Measurements from ENCODE around the gene TCF21. TPM values are rescaled to one million over a fixed set of nuclear protein-coding genes. Genes with fewer than 3 reads are reported as not detected.

Gene TCF21
- total and polyA plus RNA-seq, 2 of the 13 experiments (the other 11 are each of a cell fraction or from before 2014, with no cell fraction given): not detected

GRCh38 chr6:133939778-133940667, 51.1 kb downstream of the TCF21 start:
- peak overlapping the region; percentile 55 for H3K4me2 ChIP-seq (ENCODE audit: low read depth, low read length)
- H2AFZ ChIP-seq (ENCODE audit: low read length): peak overlapping the region; percentile 94
- TF ChIP-seq NR2C2 (CRISPR knock-in tag; IDR thresholded peaks at IDR 0.05; ENCODE audit: borderline replicate concordance) (peak; percentile 60), ATF4 (CRISPR knock-in tag; IDR thresholded peaks at IDR 0.05) (0 out of 4 replicates have a peak, but pooled peaks of 1 of the 2 experiments have one; percentile 55), ZNF574 (CRISPR knock-in tag; IDR thresholded peaks at IDR 0.05) (peak; percentile 68), TAF1 (CRISPR knock-in tag; IDR thresholded peaks at IDR 0.05) (no peak), CEBPG (CRISPR knock-in tag; IDR thresholded peaks at IDR 0.05) (peak; percentile 79), ARID5B (CRISPR knock-in tag; IDR thresholded peaks at IDR 0.05) (peak; percentile 35; the same call in 1 of the 2 replicates), ZBTB25 (CRISPR knock-in tag; IDR thresholded peaks at IDR 0.05) (0 out of 2 replicates have a peak, but pooled peaks have one; percentile 26), ZNF12 (CRISPR knock-in tag; IDR thresholded peaks at IDR 0.05) (0 out of 2 replicates have a peak, but pooled peaks have one; percentile 30), IRF2 (CRISPR knock-in tag; IDR thresholded peaks at IDR 0.05) (peak; percentile 71; the same call in 1 of the 2 replicates), KDM4B (CRISPR knock-in tag; IDR thresholded peaks at IDR 0.05) (no peak), GATAD2A (CRISPR knock-in tag; IDR thresholded peaks at IDR 0.05) (peak; percentile 50; the same call in 1 of the 2 replicates), ZFP36 (IDR thresholded peaks at IDR 0.05; ENCODE audit: borderline replicate concordance, low read depth, low read length, partially characterized antibody) (no peak), SAP130 (CRISPR knock-in tag; IDR thresholded peaks at IDR 0.05; ENCODE audit: low read depth) (peak; percentile 56), GABPA (IDR thresholded peaks at IDR 0.05; ENCODE audit: low read depth, low read length) (no peak), GABPA (CRISPR knock-in tag; IDR thresholded peaks at IDR 0.05; ENCODE audit: low read depth) (peak; percentile 76), DMAP1 (CRISPR knock-in tag; IDR thresholded peaks at IDR 0.05) (0 out of 2 replicates have a peak, but pooled peaks have one; percentile 38)

More at GRCh38 chr6:133939778-133940667, 51.1 kb downstream of the TCF21 start:
- Histone ChIP-seq H4K20me1 (ENCODE audit: insufficient read depth, low read length) (no peaks in the 10 kb centered on the region), H3K9ac (ENCODE audit: insufficient read depth, low read depth, low read length) (no peak overlapping the region), H3K79me2 (ENCODE audit: insufficient read depth, low read length) (no peaks in the 10 kb centered on the region), H3K9me3 (ENCODE audit: low read length) (peaks cover 6% of the 10 kb centered on the region), H3K27me3 (ENCODE audit: control insufficient read depth in 1 of 2, insufficient read depth in 2 of 2, low read length in 2 of 2) (no peaks in the 10 kb centered on the region), H3K27ac (ENCODE audit: extremely low read length, insufficient read depth, low read length) (no peak overlapping the region), H3K4me3 (replicated peaks in 1 of 3; ENCODE audit: insufficient read depth in 1 of 3, low read depth in 2 of 3, low read length in 3 of 3) (no peak overlapping the region; a peak in 2 of 6 replicates), H3K4me1 (ENCODE audit: insufficient read depth, low read length) (no peaks in the 10 kb centered on the region), H3K36me3 (replicated peaks in 1 of 2; ENCODE audit: control insufficient read depth in 1 of 2, insufficient read depth in 2 of 2, low read length in 2 of 2) (no peaks in the 10 kb centered on the region)
- peak; percentile 32 for DNase-seq (ENCODE audit: low spot score)
- ChIA-PET POLR2A (no interaction called here), CTCF (ENCODE audit: low intra/inter-chr PET ratio, low total read pairs) (no interaction called here)
- WGBS (ENCODE audit: low lambda C conversion rate): 25% methylated on average over 8 of the region's 8 CpGs
- intact Hi-C loops (cut with micrococcal nuclease; ENCODE audit: unreplicated experiment): no loop called here
- ATAC-seq: peak; percentile 91
- in situ Hi-C loops (cut with HindIII; ENCODE audit: extremely low pct_ligation_motif_present, low pct_unique_long_range_greater_than_20kb): no loop called here
- FAIRE-seq: no peak
- BruUV-seq (replicated peaks): no TSS peak
